ENCODE measurements around the gene PITPNM1.

The PITPNM1 gene

DNA sequence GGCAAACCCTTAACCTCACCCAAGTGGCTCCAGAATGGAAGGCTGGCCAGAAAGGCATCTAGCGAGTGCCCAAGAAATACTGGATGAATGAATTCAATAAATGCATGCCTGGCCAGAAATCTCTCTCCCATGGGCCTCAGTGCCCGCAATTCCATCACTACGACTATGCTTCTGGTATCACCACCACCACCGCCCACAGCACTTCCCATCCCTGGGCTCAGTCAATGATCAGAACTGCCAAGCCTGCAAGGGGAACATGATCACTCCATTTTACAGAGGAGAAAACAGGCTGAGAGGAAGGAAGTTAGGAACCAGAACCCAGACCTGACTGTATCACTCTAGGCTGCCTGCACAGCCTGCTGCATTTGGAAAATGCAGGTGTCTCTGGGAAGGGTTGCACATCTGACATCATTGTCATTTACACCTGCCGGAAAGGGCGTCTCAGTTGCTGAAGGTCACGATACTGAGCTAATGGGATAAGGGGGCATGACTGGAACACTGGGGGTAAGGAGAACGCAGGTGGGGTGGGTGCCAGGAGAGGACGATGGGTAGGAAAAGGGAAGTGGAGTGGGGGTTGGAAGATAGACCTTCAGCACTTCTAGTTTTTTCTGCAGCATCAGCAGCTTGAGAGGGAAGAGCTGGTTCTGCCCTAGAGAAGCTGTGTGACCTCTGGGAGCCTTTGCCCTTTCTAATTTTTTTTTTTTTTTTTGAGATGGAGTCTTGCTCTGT lies 55.9 kb downstream of the PITPNM1 start:
- Histone ChIP-seq H3K4me2 (ENCODE audit: low read length, poor library complexity, severe bottlenecking) (no peak overlapping the region), H2BK5ac (ENCODE audit: low read depth, low read length, poor library complexity, severe bottlenecking) (no peak overlapping the region), H3K4me1 (ENCODE audit: control insufficient read depth, insufficient read depth, low read depth, low read length) (no peaks in the 10 kb centered on the region), H4K8ac (ENCODE audit: low read length) (no peak overlapping the region), H2AFZ (ENCODE audit: low read depth, low read length) (no peak overlapping the region), H3K9me3 (ENCODE audit: control insufficient read depth, low read length) (no peaks in the 10 kb centered on the region), H3K23ac (ENCODE audit: low read length in 2 of 2) (no peak overlapping the region), H2BK120ac (ENCODE audit: low read depth, low read length) (no peak overlapping the region), H3K18ac (ENCODE audit: low read depth in 1 of 2, low read length in 2 of 2) (no peak overlapping the region), H3K4me3 (ENCODE audit: insufficient read depth in 1 of 2, low read depth in 1 of 2, low read length in 2 of 2) (no peak overlapping the region), H3K36me3 (ENCODE audit: control insufficient read depth in 1 of 2, insufficient read depth in 2 of 2, low read depth in 1 of 2, low read length in 2 of 2) (no peaks in the 10 kb centered on the region), H3K9ac (ENCODE audit: low read length) (no peak overlapping the region), H3K79me1 (replicated peaks; ENCODE audit: low read length, poor library complexity, severe bottlenecking) (peaks cover 1% of the 10 kb centered on the region), H2AK5ac (ENCODE audit: low read length, severe bottlenecking) (no peak overlapping the region), H4K91ac (ENCODE audit: low read length) (no peak overlapping the region), H3K14ac (ENCODE audit: low read length in 2 of 2) (no peak overlapping the region), H3K27me3 (ENCODE audit: control insufficient read depth in 1 of 2, insufficient read depth in 1 of 2, low read length in 2 of 2) (peaks cover 0 to 7% of the 10 kb centered on the region in 2 experiments), H2BK15ac (ENCODE audit: low read depth, poor library complexity, severe bottlenecking) (no peak overlapping the region), H2BK12ac (ENCODE audit: low read length in 2 of 2) (no peak overlapping the region), H3K27ac (ENCODE audit: low read length, poor library complexity, severe bottlenecking) (no peak overlapping the region), H3K4ac (ENCODE audit: low read depth in 1 of 2, low read length in 2 of 2) (no peak overlapping the region)
- no peak for DNase-seq
- WGBS = 87% methylated on average over 9 of the region's 9 CpGs

- Histone ChIP-seq H3K4me1 (ENCODE audit: control insufficient read depth, insufficient read depth, low read depth, low read length) (no peaks in the 10 kb centered on the region), H3K4ac (ENCODE audit: low read depth in 1 of 2, low read length in 2 of 2) (peak overlapping the region in 1 of 2 experiments; percentile 16), H3K27me3 (ENCODE audit: control insufficient read depth in 1 of 2, insufficient read depth in 1 of 2, low read length in 2 of 2) (peaks cover 0 to 7% of the 10 kb centered on the region in 2 experiments), H3K79me1 (replicated peaks; ENCODE audit: low read length, poor library complexity, severe bottlenecking) (peaks cover 1% of the 10 kb centered on the region), H3K14ac (ENCODE audit: low read length in 2 of 2) (no peak overlapping the region), H3K9me3 (ENCODE audit: control insufficient read depth, low read length) (no peaks in the 10 kb centered on the region), H4K91ac (ENCODE audit: low read length) (no peak overlapping the region), H2AFZ (ENCODE audit: low read depth, low read length) (no peak overlapping the region), H3K4me3 (ENCODE audit: insufficient read depth in 1 of 2, low read depth in 1 of 2, low read length in 2 of 2) (no peak overlapping the region), H3K18ac (ENCODE audit: low read depth in 1 of 2, low read length in 2 of 2) (no peak overlapping the region), H2BK5ac (ENCODE audit: low read depth, low read length, poor library complexity, severe bottlenecking) (no peak overlapping the region), H4K8ac (ENCODE audit: low read length) (no peak overlapping the region), H3K27ac (ENCODE audit: low read length, poor library complexity, severe bottlenecking) (no peak overlapping the region), H3K4me2 (ENCODE audit: low read length, poor library complexity, severe bottlenecking) (no peak overlapping the region), H3K23ac (ENCODE audit: low read length in 2 of 2) (no peak overlapping the region), H2BK12ac (ENCODE audit: low read length in 2 of 2) (no peak overlapping the region), H3K9ac (ENCODE audit: low read length) (no peak overlapping the region), H2AK5ac (ENCODE audit: low read length, severe bottlenecking) (no peak overlapping the region), H2BK15ac (ENCODE audit: low read depth, poor library complexity, severe bottlenecking) (no peak overlapping the region), H3K36me3 (ENCODE audit: control insufficient read depth in 1 of 2, insufficient read depth in 2 of 2, low read depth in 1 of 2, low read length in 2 of 2) (no peaks in the 10 kb centered on the region), H2BK120ac (ENCODE audit: low read depth, low read length) (no peak overlapping the region)
- WGBS = 93% methylated on average over 7 of the region's 7 CpGs
- DNase-seq = no peak
Measured at GRCh38 chr11:67448220-67448609, 56.9 kb downstream of the PITPNM1 start.

- 92% methylated on average over 1 of the region's 5 CpGs for WGBS
Measured at GRCh38 chr11:67445515-67445914, 59.6 kb downstream of the PITPNM1 start.

DNA sequence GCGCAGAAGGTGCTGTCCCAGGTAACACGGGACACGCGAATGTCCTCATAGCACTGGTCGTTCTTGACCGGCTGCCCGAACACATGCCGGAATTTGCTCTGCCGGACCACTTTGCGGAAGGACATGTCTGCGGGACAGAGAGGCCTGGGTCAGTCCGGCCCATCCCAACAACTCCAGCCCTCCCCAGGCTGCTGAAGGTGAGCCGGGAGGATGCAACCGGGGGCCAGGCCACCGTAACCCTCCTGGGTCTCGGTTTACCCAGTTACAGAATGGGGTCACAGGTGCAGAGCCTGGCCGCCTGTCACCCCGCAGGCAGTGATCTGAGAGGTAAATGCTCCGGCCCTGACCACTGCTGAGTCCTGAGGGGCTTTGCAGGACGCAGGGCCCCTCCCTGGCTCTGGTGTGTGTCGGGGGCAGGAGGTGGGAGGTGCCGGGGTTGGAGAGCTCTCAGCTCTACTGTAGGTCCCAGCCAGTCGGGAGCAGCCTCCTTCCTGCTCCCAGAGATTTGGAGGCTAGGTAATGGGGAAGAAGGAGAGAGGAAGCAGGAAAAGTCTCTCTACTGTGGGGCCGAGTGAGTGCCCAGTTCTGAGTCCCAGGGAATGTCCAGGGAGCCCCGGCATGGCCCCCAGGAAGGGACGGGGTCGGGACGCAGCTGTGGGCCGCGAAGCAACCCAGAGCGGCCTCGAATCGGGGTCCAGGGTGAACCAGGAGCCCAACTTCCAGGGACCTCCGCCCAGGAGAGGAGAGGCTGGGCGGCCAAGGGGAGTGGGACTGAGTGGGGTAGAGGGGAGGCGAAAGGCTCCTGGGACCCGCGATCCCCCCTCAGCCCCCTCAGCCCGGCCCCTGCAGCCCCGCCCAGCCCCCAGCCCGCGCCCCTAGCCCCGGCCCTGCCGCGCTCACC lies 62.4 kb downstream of the PITPNM1 start:
- no peaks in the 10 kb centered on the region for H3K9me3 ChIP-seq (ENCODE audit: control insufficient read depth, low read length)
- H3K18ac ChIP-seq (ENCODE audit: low read depth in 1 of 2, low read length in 2 of 2) = peak overlapping the region; percentile 41 to 71

More at GRCh38 chr11:67445515-67445914, 59.6 kb downstream of the PITPNM1 start:
- Histone ChIP-seq H3K9ac (ENCODE audit: low read length) (no peak overlapping the region), H3K27me3 (ENCODE audit: control insufficient read depth in 1 of 2, insufficient read depth in 1 of 2, low read length in 2 of 2) (no peaks in the 10 kb centered on the region), H3K79me1 (replicated peaks; ENCODE audit: low read length, poor library complexity, severe bottlenecking) (peaks cover 1% of the 10 kb centered on the region), H2AFZ (ENCODE audit: low read depth, low read length) (no peak overlapping the region), H3K18ac (ENCODE audit: low read depth in 1 of 2, low read length in 2 of 2) (no peak overlapping the region), H2BK5ac (ENCODE audit: low read depth, low read length, poor library complexity, severe bottlenecking) (no peak overlapping the region), H3K4me3 (ENCODE audit: insufficient read depth in 1 of 2, low read depth in 1 of 2, low read length in 2 of 2) (no peak overlapping the region), H4K8ac (ENCODE audit: low read length) (no peak overlapping the region), H3K23ac (ENCODE audit: low read length in 2 of 2) (no peak overlapping the region), H2BK12ac (ENCODE audit: low read length in 2 of 2) (no peak overlapping the region), H3K36me3 (ENCODE audit: control insufficient read depth in 1 of 2, insufficient read depth in 2 of 2, low read depth in 1 of 2, low read length in 2 of 2) (peaks cover 16 to 22% of the 10 kb centered on the region in 2 experiments), H2BK120ac (ENCODE audit: low read depth, low read length) (no peak overlapping the region), H2AK5ac (ENCODE audit: low read length, severe bottlenecking) (no peak overlapping the region), H2BK15ac (ENCODE audit: low read depth, poor library complexity, severe bottlenecking) (no peak overlapping the region), H4K91ac (ENCODE audit: low read length) (no peak overlapping the region), H3K4ac (ENCODE audit: low read depth in 1 of 2, low read length in 2 of 2) (no peak overlapping the region), H3K4me1 (ENCODE audit: control insufficient read depth, insufficient read depth, low read depth, low read length) (peaks cover 23% of the 10 kb centered on the region), H3K27ac (ENCODE audit: low read length, poor library complexity, severe bottlenecking) (no peak overlapping the region), H3K9me3 (ENCODE audit: control insufficient read depth, low read length) (no peaks in the 10 kb centered on the region), H3K14ac (ENCODE audit: low read length in 2 of 2) (no peak overlapping the region), H3K4me2 (ENCODE audit: low read length, poor library complexity, severe bottlenecking) (no peak overlapping the region)
- no peak for DNase-seq

More for the DNA sequence above, 62.4 kb downstream of the PITPNM1 start:
- Histone ChIP-seq H3K4me3 (ENCODE audit: insufficient read depth in 1 of 2, low read depth in 1 of 2, low read length in 2 of 2) (peak overlapping the region; percentile 64 to 90), H3K23ac (ENCODE audit: low read length in 2 of 2) (no peak overlapping the region), H3K27ac (ENCODE audit: low read length, poor library complexity, severe bottlenecking) (peak overlapping the region; percentile 24), H3K79me1 (replicated peaks; ENCODE audit: low read length, poor library complexity, severe bottlenecking) (peaks cover 1% of the 10 kb centered on the region), H3K36me3 (ENCODE audit: control insufficient read depth in 1 of 2, insufficient read depth in 2 of 2, low read depth in 1 of 2, low read length in 2 of 2) (peaks cover 35 to 50% of the 10 kb centered on the region in 2 experiments), H3K4ac (ENCODE audit: low read depth in 1 of 2, low read length in 2 of 2) (peak overlapping the region in 1 of 2 experiments; percentile 19), H2AFZ (ENCODE audit: low read depth, low read length) (no peak overlapping the region), H2BK12ac (ENCODE audit: low read length in 2 of 2) (no peak overlapping the region), H3K4me1 (ENCODE audit: control insufficient read depth, insufficient read depth, low read depth, low read length) (peaks cover 50% of the 10 kb centered on the region), H4K91ac (ENCODE audit: low read length) (peak overlapping the region; percentile 14), H3K14ac (ENCODE audit: low read length in 2 of 2) (peak overlapping the region in 1 of 2 experiments; percentile 12), H3K4me2 (ENCODE audit: low read length, poor library complexity, severe bottlenecking) (peak overlapping the region; percentile 89), H3K9ac (ENCODE audit: low read length) (peak overlapping the region; percentile 91), H3K27me3 (ENCODE audit: control insufficient read depth in 1 of 2, insufficient read depth in 1 of 2, low read length in 2 of 2) (no peaks in the 10 kb centered on the region), H2BK120ac (ENCODE audit: low read depth, low read length) (peak overlapping the region; percentile 37), H4K8ac (ENCODE audit: low read length) (peak overlapping the region; percentile 47), H2BK5ac (ENCODE audit: low read depth, low read length, poor library complexity, severe bottlenecking) (no peak overlapping the region), H2AK5ac (ENCODE audit: low read length, severe bottlenecking) (peak overlapping the region; percentile 35), H2BK15ac (ENCODE audit: low read depth, poor library complexity, severe bottlenecking) (peak overlapping the region; percentile 0)
- DNase-seq = peak; percentile 12
- 48% methylated on average over 30 of the region's 45 CpGs for WGBS

All from mesenchymal stem cell (in vitro differentiated cells and primary cell).